Neuron (in vitro differentiated cells): ENCODE measurements around the gene EMC8.
"Not testable (repeated sequence)": the region's sequence is repeated elsewhere in the genome, so short reads cannot be mapped to it uniquely, and the experiment has no call there.

ENCODE experiments used
- H2AFZ ChIP-seq: one replicate; pipeline ENCODE4 v1.6.1; 2013; ENCODE audit warnings: low read depth, mild to moderate bottlenecking, inconsistent platforms, low read length, moderate library complexity
- H3K27me3 ChIP-seq: one replicate; pipeline ENCODE4 v1.6.1; 2013; ENCODE audit warnings: low read length; ENCODE audit not compliant: insufficient read depth
- H3K36me3 ChIP-seq: one replicate; pipeline ENCODE4 v1.6.1; 2013; ENCODE audit warnings: low read length; ENCODE audit not compliant: insufficient read depth
- H3K4me1 ChIP-seq: one replicate; pipeline ENCODE4 v1.6.1; 2013; ENCODE audit warnings: low read length; ENCODE audit not compliant: insufficient read depth
- H3K4me3 ChIP-seq: 2 replicates; pipeline ENCODE4 v1.5.1; 2013; ENCODE audit warnings: mild to moderate bottlenecking, low read length, moderate library complexity
- H3K9me3 ChIP-seq: one replicate; pipeline ENCODE4 v1.6.1; 2013; ENCODE audit warnings: low read length

The EMC8 gene

GRCh38 chr16:85819245-85819644, 19.9 kb upstream of the EMC8 start:
- Histone ChIP-seq H2AFZ (no peak overlapping the region), H3K4me1 (no peaks in the 10 kb centered on the region), H3K9me3 (no peaks in the 10 kb centered on the region), H3K27me3 (peaks cover 9% of the 10 kb centered on the region), H3K4me3 (no peak overlapping the region), H3K36me3 (no peaks in the 10 kb centered on the region)

GRCh38 chr16:85817195-85817594, 17.9 kb upstream of the EMC8 start:
- not testable (repeated sequence) for H3K4me3 ChIP-seq

GRCh38 chr16:85816159-85816558, 16.8 kb upstream of the EMC8 start:
- Histone ChIP-seq H3K4me3 (no peak overlapping the region), H3K36me3 (no peaks in the 10 kb centered on the region), H3K27me3 (peaks cover 26% of the 10 kb centered on the region), H3K4me1 (no peaks in the 10 kb centered on the region), H3K9me3 (no peaks in the 10 kb centered on the region), H2AFZ (no peak overlapping the region)

More at GRCh38 chr16:85817195-85817594, 17.9 kb upstream of the EMC8 start:
- not testable (repeated sequence) for H2AFZ ChIP-seq, H3K9me3 ChIP-seq, H3K4me1 ChIP-seq, H3K36me3 ChIP-seq
- H3K27me3 ChIP-seq: peaks cover 19% of the 10 kb centered on the region

- Histone ChIP-seq H3K27me3 (peaks cover 29% of the 10 kb centered on the region), H3K36me3 (no peaks in the 10 kb centered on the region), H3K4me1 (no peaks in the 10 kb centered on the region), H2AFZ (no peak overlapping the region), H3K4me3 (no peak overlapping the region), H3K9me3 (no peaks in the 10 kb centered on the region)
Measured at GRCh38 chr16:85812811-85813700, 13.7 kb upstream of the EMC8 start.

- H3K27me3 ChIP-seq: peaks cover 29% of the 10 kb centered on the region
- H2AFZ ChIP-seq: no peak overlapping the region
- H3K9me3 ChIP-seq: no peaks in the 10 kb centered on the region
- no peaks in the 10 kb centered on the region for H3K36me3 ChIP-seq
- H3K4me1 ChIP-seq: no peaks in the 10 kb centered on the region
- no peak overlapping the region for H3K4me3 ChIP-seq
Measured at GRCh38 chr16:85812031-85812807, 12.9 kb upstream of the EMC8 start.

- Histone ChIP-seq H3K4me1 (no peaks in the 10 kb centered on the region), H3K36me3 (peaks cover 12% of the 10 kb centered on the region), H2AFZ (no peak overlapping the region), H3K4me3 (no peak overlapping the region), H3K9me3 (no peaks in the 10 kb centered on the region), H3K27me3 (peaks cover 27% of the 10 kb centered on the region)
Measured at GRCh38 chr16:85810742-85811115, 11.4 kb upstream of the EMC8 start.

- H3K27me3 ChIP-seq: peaks cover 23% of the 10 kb centered on the region
- peaks cover 17% of the 10 kb centered on the region for H3K36me3 ChIP-seq
- no peaks in the 10 kb centered on the region for H3K4me1 ChIP-seq
- H3K9me3 ChIP-seq: no peaks in the 10 kb centered on the region
- H2AFZ ChIP-seq: no peak overlapping the region
- H3K4me3 ChIP-seq: no peak overlapping the region
Measured at GRCh38 chr16:85810097-85810741, 10.9 kb upstream of the EMC8 start.

GRCh38 chr16:85809645-85810044, 10.3 kb upstream of the EMC8 start:
- Histone ChIP-seq H3K36me3 (peaks cover 23% of the 10 kb centered on the region), H3K9me3 (no peaks in the 10 kb centered on the region), H2AFZ (no peak overlapping the region), H3K4me1 (no peaks in the 10 kb centered on the region), H3K4me3 (no peak overlapping the region), H3K27me3 (peaks cover 22% of the 10 kb centered on the region)

GRCh38 chr16:85808926-85809325, 9.6 kb upstream of the EMC8 start:
- Histone ChIP-seq H3K27me3 (peaks cover 18% of the 10 kb centered on the region), H2AFZ (no peak overlapping the region), H3K36me3 (peaks cover 27% of the 10 kb centered on the region), H3K4me1 (no peaks in the 10 kb centered on the region), H3K4me3 (no peak overlapping the region), H3K9me3 (no peaks in the 10 kb centered on the region)

- not testable (repeated sequence) for H3K9me3 ChIP-seq, H2AFZ ChIP-seq, H3K4me1 ChIP-seq, H3K4me3 ChIP-seq
- H3K36me3 ChIP-seq: peaks cover 35% of the 10 kb centered on the region
- H3K27me3 ChIP-seq: peaks cover 11% of the 10 kb centered on the region
Measured at GRCh38 chr16:85808104-85808503, 8.8 kb upstream of the EMC8 start.

GRCh38 chr16:85807340-85807739, 8.0 kb upstream of the EMC8 start:
- not testable (repeated sequence) for H2AFZ ChIP-seq, H3K4me1 ChIP-seq, H3K4me3 ChIP-seq, H3K9me3 ChIP-seq, H3K27me3 ChIP-seq
- peaks cover 41% of the 10 kb centered on the region for H3K36me3 ChIP-seq

GRCh38 chr16:85806539-85806938, 7.2 kb upstream of the EMC8 start:
- Histone ChIP-seq H3K36me3 (peaks cover 49% of the 10 kb centered on the region), H3K4me3 (no peak overlapping the region), H3K27me3 (peaks cover 4% of the 10 kb centered on the region), H2AFZ (no peak overlapping the region), H3K9me3 (no peaks in the 10 kb centered on the region), H3K4me1 (no peaks in the 10 kb centered on the region)

- Histone ChIP-seq H3K36me3 (peaks cover 51% of the 10 kb centered on the region), H3K4me1 (peaks cover 4% of the 10 kb centered on the region), H2AFZ (no peak overlapping the region), H3K9me3 (no peaks in the 10 kb centered on the region), H3K27me3 (no peaks in the 10 kb centered on the region), H3K4me3 (no peak overlapping the region)
Measured at GRCh38 chr16:85805442-85806045, 6.2 kb upstream of the EMC8 start.
